22Rv1 (cell line): ENCODE measurements around the gene GPR17.

ENCODE experiments used
- H3K27ac ChIP-seq: fragments of 450-650 bp; 2 replicates; pipeline ENCODE4 v1.5.1; 2017
- CTCF ChIP-seq: fragments of 450-650 bp; IDR thresholded peaks from 2 replicates; pipeline ENCODE4 v1.5.1; 2017; ENCODE audit warnings: mild to moderate bottlenecking
- ZFX ChIP-seq: fragments of 450-650 bp; IDR thresholded peaks from 2 replicates; pipeline ENCODE4 v1.6.1; 2017; ENCODE audit warnings: antibody characterized with exemption, borderline replicate concordance

Gene GPR17

DNA sequence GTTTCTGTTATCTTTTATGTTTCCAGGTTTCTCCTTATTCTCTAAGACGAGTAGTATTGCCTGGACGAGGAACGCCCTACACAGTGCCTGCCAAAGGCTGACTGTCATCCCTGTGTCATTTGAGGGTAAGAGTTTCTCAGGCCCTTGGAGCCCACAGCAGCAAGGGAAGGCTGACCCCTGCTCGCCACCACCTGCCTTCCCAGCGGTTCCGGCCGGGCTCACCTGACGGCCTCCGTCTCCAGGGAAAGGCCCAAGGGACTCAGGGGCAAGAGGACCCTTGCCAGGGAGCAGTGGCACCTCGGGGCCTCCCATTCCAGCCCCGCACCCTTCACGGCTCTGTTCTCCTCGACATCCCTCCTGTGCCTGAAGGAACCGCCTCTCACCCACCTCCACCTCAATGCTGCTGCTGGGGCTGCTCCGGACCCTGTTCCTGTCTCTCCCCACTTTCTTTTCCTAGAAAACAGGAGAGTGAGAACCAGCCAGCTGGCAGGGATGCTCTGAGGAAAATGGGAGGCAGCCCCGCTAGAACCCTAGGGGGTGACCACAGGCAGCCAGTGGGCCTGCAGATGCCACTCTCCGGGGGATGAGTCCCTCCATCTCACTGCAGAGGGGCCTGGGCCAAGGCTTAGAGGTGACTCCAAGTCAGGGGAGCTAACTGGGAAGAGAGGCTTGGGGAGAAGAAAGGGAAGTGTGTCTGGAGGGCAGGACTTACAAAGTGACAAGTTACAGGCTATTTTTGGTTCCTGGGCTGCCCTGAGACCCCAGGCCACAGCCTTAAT is 27.5 kb downstream of the GPR17 start:
- no peak overlapping the region for H3K27ac ChIP-seq
- TF ChIP-seq CTCF, result no peak
- TF ChIP-seq ZFX, result no peak

GRCh38 chr2:127674241-127675209 is 28.6 kb downstream of the GPR17 start:
- no peak overlapping the region for H3K27ac ChIP-seq
- TF ChIP-seq CTCF (no peak), ZFX (no peak)

DNA sequence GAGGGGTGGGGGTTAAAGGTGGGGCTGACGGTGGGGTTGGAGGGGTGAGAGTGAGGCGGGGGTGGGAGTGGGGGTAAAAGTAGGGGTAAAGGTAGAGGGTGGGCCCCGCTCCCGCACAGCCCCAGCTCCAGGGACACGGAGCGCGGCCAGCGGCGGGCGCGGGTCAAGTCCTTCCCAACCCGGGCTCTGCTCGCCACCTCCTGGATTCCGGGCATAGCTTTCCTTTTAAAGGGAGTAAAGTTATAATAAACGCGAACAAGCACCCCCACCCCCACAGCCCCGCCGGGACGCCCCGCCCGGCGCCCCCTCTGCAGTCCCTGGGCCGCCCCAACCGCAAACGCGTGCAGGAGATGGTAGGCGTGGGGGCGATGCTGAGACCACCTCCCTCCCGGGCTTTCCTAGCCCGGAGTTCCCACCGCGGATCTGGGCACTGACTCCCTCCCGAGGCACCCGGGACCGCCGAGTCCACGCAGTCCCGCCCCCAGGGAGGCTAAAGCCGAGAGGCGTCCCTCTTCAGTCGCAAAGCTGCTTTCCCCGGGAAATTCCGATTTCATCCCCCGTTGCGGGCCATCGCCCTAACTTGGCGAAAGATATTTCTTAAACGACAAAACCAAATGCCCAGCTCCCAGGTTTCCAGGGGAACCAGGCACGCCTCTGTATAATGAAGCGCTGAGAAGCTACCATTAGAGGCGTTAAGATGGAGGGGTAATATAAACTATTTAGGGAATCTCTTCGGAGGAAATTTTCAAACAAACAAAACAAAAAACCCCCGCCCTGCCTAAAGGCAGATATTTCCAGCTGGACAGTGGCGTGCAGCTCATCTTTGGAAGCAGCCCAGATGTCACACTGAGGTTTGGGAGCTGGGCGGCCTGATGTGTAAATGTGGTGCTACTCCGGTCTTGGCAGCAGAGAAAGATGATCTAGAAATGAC is 29.6 kb downstream of the GPR17 start, which contains the start of gene LIMS2:
Gene LIMS2 (minus strand): TSS at position 200 of the 931 bp plus-strand sequence. CDS start 506 bp downstream, outside the sequence.
- no peak for TF ChIP-seq ZFX
- TF ChIP-seq CTCF, result no peak
- no peak within 1 kb of the TSS for H3K27ac ChIP-seq

- TF ChIP-seq CTCF, result no peak
- no peak for TF ChIP-seq ZFX
- no peak overlapping the region for H3K27ac ChIP-seq
Observed at GRCh38 chr2:127676906-127677305, 31.0 kb downstream of the GPR17 start.

- no peak for TF ChIP-seq CTCF
- no peak for TF ChIP-seq ZFX
- H3K27ac ChIP-seq, result no peak overlapping the region
Observed at GRCh38 chr2:127678531-127678930, 32.6 kb downstream of the GPR17 start.

- no peak overlapping the region for H3K27ac ChIP-seq
Observed at GRCh38 chr2:127678991-127679390, 33.0 kb downstream of the GPR17 start.

More at GRCh38 chr2:127678991-127679390, 33.0 kb downstream of the GPR17 start:
- TF ChIP-seq CTCF (no peak), ZFX (no peak)
